HG03060 (cell line): ENCODE results near the gene ST3GAL2.
A peak's percentile ranks its signal among the peaks of the same experiment; 100 is the strongest.
"Not testable (repeated sequence)": the region's sequence is repeated elsewhere in the genome, so short reads cannot be mapped to it uniquely, and the experiment has no call there.

Experiments
- ATAC-seq: cut with Tn5 transposase; IDR thresholded peaks from one replicate; pipeline ENCODE4 v1.9.1; 2021; ENCODE audit warnings: low read depth, moderate number of reproducible peaks; ENCODE audit not compliant: unreplicated experiment

Gene ST3GAL2

GRCh38 chr16:70468776-70469525 lies 30.1 kb upstream of the ST3GAL2 start:
- no peak for ATAC-seq

GRCh38 chr16:70467608-70468007 lies 28.7 kb upstream of the ST3GAL2 start:
- ATAC-seq, result no peak

GRCh38 chr16:70467113-70467512 lies 28.2 kb upstream of the ST3GAL2 start:
- ATAC-seq, result no peak

GRCh38 chr16:70466805-70467076 lies 27.8 kb upstream of the ST3GAL2 start:
- ATAC-seq, result no peak

GRCh38 chr16:70465999-70466804 lies 27.3 kb upstream of the ST3GAL2 start:
- no peak for ATAC-seq

- ATAC-seq, result no peak
Observed at GRCh38 chr16:70463235-70463634, 24.3 kb upstream of the ST3GAL2 start.

GRCh38 chr16:70460737-70461261 lies 21.9 kb upstream of the ST3GAL2 start:
- no peak for ATAC-seq

- ATAC-seq, result no peak
Observed at GRCh38 chr16:70457446-70458166, 18.7 kb upstream of the ST3GAL2 start.

- ATAC-seq, result no peak
Observed at GRCh38 chr16:70455910-70456309, 17.0 kb upstream of the ST3GAL2 start.

- peak; percentile 58 for ATAC-seq
Observed at GRCh38 chr16:70454222-70455034, 15.5 kb upstream of the ST3GAL2 start, which contains the start of gene FCSK. Gene FCSK, plus strand, starts transcription at chr16:70454595. Its CDS starts 8,596 bp downstream, at chr16:70463191.

GRCh38 chr16:70453892-70454221 lies 15.0 kb upstream of the ST3GAL2 start:
- ATAC-seq, result no peak

GRCh38 chr16:70453117-70453891 lies 14.4 kb upstream of the ST3GAL2 start:
- no peak for ATAC-seq

- not testable (repeated sequence) for ATAC-seq
Observed at GRCh38 chr16:70451004-70451340, 12.1 kb upstream of the ST3GAL2 start.

GRCh38 chr16:70450142-70451003 lies 11.5 kb upstream of the ST3GAL2 start:
- ATAC-seq, result not testable (repeated sequence)

- ATAC-seq, result no peak
Observed at GRCh38 chr16:70448075-70448474, 9.2 kb upstream of the ST3GAL2 start.

GRCh38 chr16:70444249-70445063 lies 5.6 kb upstream of the ST3GAL2 start:
- ATAC-seq, result no peak

- ATAC-seq, result no peak
Observed at GRCh38 chr16:70442344-70442743, 3.4 kb upstream of the ST3GAL2 start.

- no peak for ATAC-seq
Observed at GRCh38 chr16:70441406-70441990, 2.6 kb upstream of the ST3GAL2 start.
